HG03442 (cell line): Measurements from ENCODE around the gene SPATA24.
"Not testable (repeated sequence)": the region's sequence is repeated elsewhere in the genome, so short reads cannot be mapped to it uniquely, and the experiment has no call there.

Source experiments
- ATAC-seq: cut with Tn5 transposase; IDR thresholded peaks from one replicate; pipeline ENCODE4 v1.9.1; 2021; ENCODE audit warnings: mild to moderate bottlenecking, moderate library complexity; ENCODE audit not compliant: unreplicated experiment

The SPATA24 gene

GRCh38 chr5:139417214-139417613 lies 13.3 kb upstream of the SPATA24 start:
- no peak for ATAC-seq

GRCh38 chr5:139416651-139417050 lies 12.8 kb upstream of the SPATA24 start:
- ATAC-seq = no peak

- ATAC-seq = no peak
Observed at GRCh38 chr5:139415869-139416268, 12.0 kb upstream of the SPATA24 start.

DNA sequence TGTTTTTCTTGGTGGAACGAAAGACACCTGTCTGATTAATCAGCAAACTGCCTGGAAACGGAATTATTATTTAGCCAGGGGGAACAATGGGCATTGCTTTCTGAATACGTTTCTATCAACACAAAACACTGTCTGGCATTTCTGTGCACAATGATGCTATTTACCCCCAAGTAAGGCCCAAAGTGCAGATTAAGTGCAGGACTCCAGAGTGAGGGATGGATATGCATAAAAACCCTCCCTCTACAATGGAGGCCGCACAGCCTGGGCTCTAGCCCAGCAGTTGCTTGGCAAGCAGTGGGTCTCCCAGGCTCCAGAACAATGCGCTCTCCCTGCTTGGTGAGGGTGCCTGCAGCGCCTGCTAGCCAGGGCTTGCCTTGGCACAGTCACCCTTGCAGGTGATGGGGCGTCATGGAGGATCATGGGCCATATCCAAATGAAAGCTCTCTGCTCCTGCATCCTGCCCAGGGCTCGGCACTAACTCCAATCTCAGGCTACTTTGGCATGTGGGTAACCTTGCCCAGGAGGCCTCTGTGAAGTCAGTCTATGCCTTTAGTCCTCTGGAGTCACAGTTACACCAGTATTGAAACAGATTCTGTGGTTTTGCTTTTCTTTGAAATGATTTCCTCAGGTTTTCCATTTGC lies 11.5 kb upstream of the SPATA24 start:
- ATAC-seq = no peak

- no peak for ATAC-seq
Observed at GRCh38 chr5:139414581-139415130, 10.8 kb upstream of the SPATA24 start.

- ATAC-seq = peak; percentile 50
Observed at GRCh38 chr5:139413963-139414362, 10.1 kb upstream of the SPATA24 start.

- ATAC-seq = no peak
Observed at GRCh38 chr5:139413153-139413552, 9.3 kb upstream of the SPATA24 start.

DNA sequence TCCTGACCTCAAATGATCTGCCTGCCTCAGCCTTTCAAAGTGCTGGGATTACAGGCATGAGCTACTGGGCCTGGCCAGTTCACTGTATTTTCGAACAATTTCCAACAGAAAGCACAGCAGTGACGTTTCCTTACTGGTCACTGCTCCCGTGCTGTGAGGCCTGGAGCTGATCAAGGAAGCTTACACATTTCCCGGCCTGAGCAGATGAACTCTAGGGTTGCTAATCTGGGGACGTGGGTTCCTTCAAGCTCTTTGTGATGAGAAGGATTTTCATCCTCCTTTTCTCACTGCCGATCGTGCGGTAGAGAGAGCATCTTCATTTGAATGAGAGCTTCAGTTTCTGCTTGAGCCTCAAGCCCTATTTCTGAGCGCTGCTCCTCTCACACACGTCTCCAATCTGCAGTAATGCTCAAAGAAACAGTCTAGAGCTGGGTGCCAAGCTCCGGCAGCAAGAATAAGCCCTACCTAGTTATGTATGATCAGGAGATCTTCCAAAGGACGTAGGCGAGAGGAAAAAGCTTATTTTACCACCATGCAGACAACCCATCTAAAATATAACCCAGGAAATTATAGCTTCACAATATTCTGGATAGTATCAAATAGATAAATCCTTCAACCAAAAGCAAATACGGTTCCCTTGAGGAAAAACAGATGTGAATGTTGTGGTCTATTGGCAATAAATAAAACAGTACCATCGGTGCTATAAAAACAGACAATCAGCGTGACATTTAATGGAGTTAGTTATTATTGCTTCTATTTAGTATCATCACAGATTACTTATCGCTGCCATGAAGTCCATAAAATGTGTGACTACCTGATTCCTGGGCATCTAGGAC lies 7.3 kb upstream of the SPATA24 start:
- ATAC-seq = no peak

DNA sequence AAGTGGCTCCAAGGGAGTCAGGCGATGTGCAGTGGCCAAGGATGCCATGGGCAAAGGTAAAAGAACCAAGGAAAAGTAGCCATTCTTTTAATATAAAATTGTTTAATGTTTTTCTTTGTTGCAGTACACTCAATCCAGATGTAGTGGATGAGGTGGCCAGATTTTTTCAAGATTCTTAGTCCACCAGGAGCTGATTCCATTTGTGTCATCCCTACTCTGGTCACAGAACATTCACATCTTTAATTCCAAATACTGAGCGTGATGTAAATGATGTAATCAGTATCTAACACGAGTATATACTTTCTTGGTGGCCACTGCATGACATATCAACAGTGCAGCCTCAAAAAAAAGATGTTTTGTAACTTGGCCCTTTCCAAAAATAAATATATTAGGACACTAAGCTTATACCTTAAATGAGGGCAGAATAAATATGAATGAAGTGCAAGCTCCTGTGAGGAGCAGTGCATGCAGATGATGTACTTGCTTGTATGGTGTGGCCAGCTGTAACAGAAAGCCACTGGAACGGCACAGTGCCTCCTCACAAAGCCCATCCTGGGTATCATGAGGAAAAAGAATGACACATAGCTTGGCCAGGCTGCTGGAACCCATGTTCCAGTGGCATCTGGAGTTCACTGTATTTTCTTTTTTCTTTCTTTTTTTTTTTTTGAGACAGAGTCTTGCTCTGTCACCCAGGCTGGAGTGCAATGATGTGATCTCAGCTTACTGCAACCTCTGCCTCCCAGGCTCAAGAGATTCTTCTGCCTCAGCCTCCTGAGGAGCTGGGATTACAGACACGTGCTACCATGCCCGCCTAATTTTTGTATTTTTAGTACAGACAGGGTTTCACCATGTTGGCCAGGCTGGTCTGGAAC lies 6.5 kb upstream of the SPATA24 start:
- ATAC-seq = no peak

GRCh38 chr5:139409116-139409515 lies 5.2 kb upstream of the SPATA24 start:
- ATAC-seq = not testable (repeated sequence)

- no peak for ATAC-seq
Observed at GRCh38 chr5:139408191-139408590, 4.3 kb upstream of the SPATA24 start.

DNA sequence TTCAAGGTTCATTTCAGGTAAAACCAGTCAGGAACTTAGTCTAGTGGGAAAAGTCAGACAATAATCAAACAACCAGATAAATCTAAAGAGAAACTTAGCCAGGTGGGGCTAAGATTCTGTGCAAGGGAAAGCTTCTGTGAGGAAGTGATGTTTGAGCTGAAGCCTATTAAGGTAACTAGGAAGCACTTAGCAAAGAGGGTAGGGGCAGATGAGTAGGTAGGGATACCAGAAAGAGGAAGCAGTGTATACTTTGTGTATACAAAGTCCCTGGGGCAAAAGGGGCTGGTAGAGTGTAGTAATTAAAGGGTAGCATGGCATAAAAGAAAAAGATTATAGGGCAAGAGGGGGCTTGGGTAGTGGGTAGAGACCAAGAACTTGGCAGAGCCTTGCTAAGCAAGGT lies 3.6 kb upstream of the SPATA24 start:
- no peak for ATAC-seq

- ATAC-seq = no peak
Observed at GRCh38 chr5:139406963-139407362, 3.1 kb upstream of the SPATA24 start.

- no peak for ATAC-seq
Observed at GRCh38 chr5:139404484-139404840, 573 bp upstream of the SPATA24 start.

DNA sequence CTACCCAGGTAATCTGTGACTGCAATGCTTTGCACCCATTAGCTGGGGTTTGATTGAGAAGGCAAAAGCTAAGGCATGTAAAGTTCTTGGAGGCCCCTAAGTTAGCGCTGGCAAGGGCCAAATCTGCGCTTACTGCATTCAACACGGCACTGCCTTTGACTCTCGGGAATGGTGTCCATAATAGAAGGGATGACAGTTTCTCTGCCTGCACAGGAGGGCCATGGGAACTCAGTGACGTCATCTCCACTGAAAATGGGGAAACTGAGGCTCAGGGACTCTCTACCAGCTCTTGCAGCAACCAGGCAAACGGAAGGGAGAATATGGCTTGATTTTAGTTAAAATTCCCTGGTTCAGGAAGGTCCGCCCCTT lies 487 bp downstream of the SPATA24 start:
- ATAC-seq = no peak

DNA sequence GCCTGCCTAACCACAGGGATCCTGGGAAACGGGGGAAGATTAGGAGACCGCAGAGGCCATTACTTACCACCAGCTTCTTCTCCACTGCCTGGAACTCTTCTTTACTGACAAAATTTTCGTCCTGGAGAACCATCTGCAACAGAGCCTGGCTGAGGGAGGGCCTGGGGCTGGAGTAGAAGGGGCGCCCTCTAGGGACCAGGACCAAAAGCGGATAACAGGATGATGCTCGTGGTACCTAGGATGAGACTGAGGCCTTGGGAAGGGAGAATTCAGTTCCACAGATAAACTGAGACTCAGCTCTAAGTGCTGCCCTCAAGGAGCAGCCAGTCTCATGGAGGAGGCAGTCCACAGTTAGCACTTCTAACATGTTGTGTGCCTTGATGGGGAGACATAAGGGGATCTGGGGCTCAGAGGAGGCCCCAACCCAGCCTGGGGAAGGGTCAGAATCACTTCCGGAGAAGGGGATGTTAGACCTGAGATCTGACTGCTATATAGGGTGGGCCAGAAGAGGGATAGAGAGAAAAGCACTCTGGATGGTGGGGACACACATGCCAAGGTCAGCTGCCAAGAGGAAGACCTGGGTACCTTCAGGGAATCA lies 1.2 kb downstream of the SPATA24 start:
- no peak for ATAC-seq

- no peak for ATAC-seq
Observed at GRCh38 chr5:139401546-139401945, 2.3 kb downstream of the SPATA24 start.

DNA sequence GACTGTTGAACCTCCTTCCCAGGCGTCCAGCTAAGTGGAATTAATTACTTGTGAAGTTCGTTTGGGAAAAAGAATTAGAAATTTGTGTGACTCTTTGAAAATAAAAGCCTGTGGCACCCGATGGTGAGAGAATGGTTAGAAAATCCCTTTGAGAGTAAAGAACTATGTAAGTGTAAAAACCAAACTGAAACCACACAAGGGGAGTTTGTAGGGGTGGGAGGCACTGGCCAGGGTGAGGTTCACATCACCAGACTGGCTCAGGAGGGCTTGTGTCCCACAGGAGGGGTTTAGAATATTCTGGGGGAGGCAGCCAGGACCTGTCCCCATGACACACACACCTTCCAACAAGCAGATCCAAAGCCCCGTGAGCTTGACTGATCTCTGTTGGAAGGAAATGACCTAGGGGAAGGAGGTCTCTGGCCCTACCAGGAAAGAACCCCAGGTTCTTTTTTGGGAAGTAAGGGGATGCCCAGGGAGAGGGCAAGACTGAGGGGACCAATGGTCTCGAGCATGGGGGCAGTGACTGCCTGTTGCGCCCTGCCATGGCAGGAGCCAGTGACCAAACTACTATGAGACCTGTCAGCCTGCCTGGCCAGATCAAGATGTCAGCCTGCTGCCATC lies 4.3 kb downstream of the SPATA24 start:
- no peak for ATAC-seq

GRCh38 chr5:139397921-139398320 lies 6.0 kb downstream of the SPATA24 start:
- ATAC-seq = no peak

DNA sequence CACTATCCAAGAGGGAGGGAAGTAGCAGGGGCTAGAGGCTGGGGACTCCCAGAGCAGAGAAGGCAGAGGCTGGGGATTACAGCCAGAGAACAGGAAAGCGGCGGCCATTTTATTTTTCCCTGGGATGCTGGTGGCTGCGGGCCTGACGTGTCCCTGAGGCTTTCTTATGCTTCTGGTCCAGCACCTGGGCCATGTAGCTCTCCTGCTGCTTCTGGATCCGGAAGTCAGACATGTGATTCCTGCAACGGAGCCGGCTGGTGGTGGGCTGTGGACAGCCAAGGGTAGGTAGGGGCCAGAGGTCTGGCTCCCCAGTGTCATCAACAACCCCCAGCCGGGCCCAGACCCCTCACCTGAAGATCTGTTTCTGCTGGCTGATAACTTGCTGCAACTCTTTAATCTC lies 7.2 kb downstream of the SPATA24 start:
- no peak for ATAC-seq
